Karpas-422 (cell line): ENCODE results near the gene BAZ1B. TPM values are rescaled to one million over a fixed set of nuclear protein-coding genes. Genes with fewer than 3 reads are reported as not detected.

ENCODE experiments used
- DNase-seq: peaks from one replicate; pipeline ENCODE4 v3.0.0-alpha.2; 2015
- H2AFZ ChIP-seq: fragments of 200-600 bp; sonication (generic); 2 replicates; pipeline ENCODE4 v1.6.1; 2014; ENCODE audit warnings: antibody characterized with exemption, low read length, mixed read lengths
- H3K27ac ChIP-seq: fragments of 200-600 bp; sonication (generic); 2 replicates; pipeline ENCODE4 v1.5.1; 2014; ENCODE audit warnings: mild to moderate bottlenecking, low read length, moderate library complexity
- H3K27me3 ChIP-seq: fragments of 200-600 bp; sonication (generic); 2 replicates; pipeline ENCODE4 v1.6.1; 2014; ENCODE audit warnings: low read length, mixed read lengths
- H3K36me3 ChIP-seq: fragments of 200-600 bp; sonication (generic); 2 replicates; pipeline ENCODE4 v1.6.1; 2014; ENCODE audit warnings: low read length, mixed read lengths; ENCODE audit not compliant: insufficient read depth
- H3K4me1 ChIP-seq: fragments of 200-600 bp; sonication (generic); 2 replicates; pipeline ENCODE4 v1.6.1; 2014; ENCODE audit warnings: mild to moderate bottlenecking, low read length, mixed read lengths
- H3K4me2 ChIP-seq: fragments of 200-600 bp; sonication (generic); 2 replicates; pipeline ENCODE4 v1.6.1; 2014; ENCODE audit warnings: low read length, low read depth, mild to moderate bottlenecking; ENCODE audit not compliant: poor library complexity, severe bottlenecking
- H3K4me3 ChIP-seq: fragments of 200-600 bp; sonication (generic); 2 replicates; pipeline ENCODE4 v1.5.1; 2014; ENCODE audit warnings: mild to moderate bottlenecking, antibody characterized with exemption, low read length, mixed read lengths
- H3K79me2 ChIP-seq: fragments of 200-600 bp; sonication (generic); 2 replicates; pipeline ENCODE4 v1.6.1; 2014; ENCODE audit warnings: mild to moderate bottlenecking, low read length, mixed read lengths
- H3K9ac ChIP-seq: fragments of 200-600 bp; sonication (generic); 2 replicates; pipeline ENCODE4 v1.6.0; 2014; ENCODE audit warnings: low read length
- H3K9me2 ChIP-seq: fragments of 200-600 bp; sonication (generic), shearing (Covaris generic); replicated peaks from 2 replicates; pipeline ENCODE4 v1.6.0; 2014; ENCODE audit warnings: mild to moderate bottlenecking, low read length, moderate library complexity; ENCODE audit not compliant: insufficient read depth
- H3K9me3 ChIP-seq: fragments of 300-700, 200-600 bp; sonication (generic); 2 replicates; pipeline ENCODE4 v1.6.1; 2014; ENCODE audit warnings: low read length, mixed read lengths
- H4K20me1 ChIP-seq: fragments of 200-600 bp; sonication (generic); 2 replicates; pipeline ENCODE4 v1.6.1; 2014; ENCODE audit warnings: mild to moderate bottlenecking, antibody characterized with exemption, low read length, low read depth; ENCODE audit not compliant: insufficient read depth
- total RNA-seq: library from RNA; depleted of rRNA; stranded (reverse); fragments of >200 nt; shearing (Covaris generic); gene quantifications from 2 replicates; pipeline ENCODE4 v1.2.3, GENCODE V29; 2014; ENCODE audit warnings: low replicate concordance

The BAZ1B gene
- total RNA-seq, 1 experiment from 2014 or later, result 51.2 TPM

- Histone ChIP-seq H3K4me2 (no peak overlapping the region), H3K36me3 (peaks cover 50% of the 10 kb centered on the region), H3K9me3 (no peaks in the 10 kb centered on the region), H3K9me2 (no peaks in the 10 kb centered on the region), H4K20me1 (peaks cover 13% of the 10 kb centered on the region), H3K4me1 (no peaks in the 10 kb centered on the region), H3K27ac (no peak overlapping the region), H3K4me3 (no peak overlapping the region), H3K27me3 (no peaks in the 10 kb centered on the region), H2AFZ (no peak overlapping the region), H3K9ac (no peak overlapping the region), H3K79me2 (peaks cover 27% of the 10 kb centered on the region)
- DNase-seq, result no peak
These were observed 67.7 kb downstream of the BAZ1B start for GRCh38 chr7:73454424-73454823.

DNA sequence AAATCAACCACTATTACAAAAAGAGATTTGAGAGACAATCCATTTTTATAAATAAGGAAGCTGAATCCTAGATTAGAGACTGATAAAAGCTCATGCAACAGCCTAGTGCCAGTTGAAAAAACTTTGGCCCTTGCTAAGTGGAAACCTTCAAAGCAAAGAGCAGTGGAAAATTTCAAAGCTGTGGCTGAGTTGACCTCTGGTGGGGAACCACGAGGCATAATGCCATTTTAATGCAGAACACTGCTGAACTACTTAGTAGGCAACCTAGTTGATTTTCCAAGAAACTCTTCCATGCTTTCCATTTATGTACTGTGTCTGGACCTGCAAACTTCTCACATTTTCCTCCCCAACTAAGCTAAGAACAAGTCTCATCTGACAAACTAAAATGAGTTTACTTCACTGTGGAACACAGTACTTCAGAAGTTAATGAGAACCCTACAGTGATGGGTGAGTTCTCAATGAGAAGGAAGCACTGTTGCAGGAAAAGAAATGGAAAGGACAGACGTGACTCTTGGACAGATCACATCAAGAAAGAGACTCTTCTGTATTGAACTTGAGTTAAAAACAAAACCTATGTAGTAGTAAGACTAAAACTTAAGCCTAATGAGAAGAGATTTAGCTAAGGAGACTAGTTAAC, 69.0 kb downstream of the BAZ1B start:
- Histone ChIP-seq H3K4me3 (no peak overlapping the region), H3K27me3 (no peaks in the 10 kb centered on the region), H3K36me3 (peaks cover 54% of the 10 kb centered on the region), H2AFZ (no peak overlapping the region), H3K27ac (no peak overlapping the region), H3K4me1 (no peaks in the 10 kb centered on the region), H3K79me2 (peaks cover 27% of the 10 kb centered on the region), H4K20me1 (peaks cover 13% of the 10 kb centered on the region), H3K4me2 (no peak overlapping the region), H3K9ac (no peak overlapping the region), H3K9me3 (no peaks in the 10 kb centered on the region), H3K9me2 (no peaks in the 10 kb centered on the region)
- no peak for DNase-seq

- Histone ChIP-seq H4K20me1 (peaks cover 22% of the 10 kb centered on the region), H3K4me3 (no peak overlapping the region), H3K9ac (no peak overlapping the region), H3K9me3 (no peaks in the 10 kb centered on the region), H3K79me2 (peaks cover 23% of the 10 kb centered on the region; the same call in 1 of the 2 replicates), H3K4me1 (no peaks in the 10 kb centered on the region), H3K9me2 (no peaks in the 10 kb centered on the region), H3K27me3 (no peaks in the 10 kb centered on the region), H3K36me3 (peaks cover 56% of the 10 kb centered on the region), H3K27ac (no peak overlapping the region), H3K4me2 (no peak overlapping the region), H2AFZ (no peak overlapping the region)
- DNase-seq, result peak; percentile 70
These were observed 70.2 kb downstream of the BAZ1B start for GRCh38 chr7:73451780-73452398.

DNA sequence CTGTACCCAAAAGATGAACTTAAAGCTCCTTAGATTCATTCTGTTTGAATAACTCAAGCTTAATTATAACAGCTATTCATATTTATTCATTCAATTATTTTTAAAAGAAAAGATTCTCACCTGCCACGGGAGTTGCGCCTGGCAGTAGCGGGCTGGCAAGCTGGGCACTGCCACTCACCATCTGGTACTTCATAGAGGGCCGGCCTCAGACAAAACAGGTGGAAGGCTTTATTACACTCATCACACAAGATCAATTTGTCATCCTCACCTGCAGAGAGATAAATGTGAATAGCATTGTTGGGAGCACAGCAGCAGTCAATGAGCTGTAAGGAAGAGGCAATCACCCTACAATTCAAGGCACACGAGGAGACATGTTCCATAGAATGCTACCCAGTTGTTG, 72.7 kb downstream of the BAZ1B start:
- Histone ChIP-seq H3K4me2 (no peak overlapping the region), H3K36me3 (peaks cover 59% of the 10 kb centered on the region), H3K9ac (no peak overlapping the region), H3K4me3 (no peak overlapping the region), H3K4me1 (no peaks in the 10 kb centered on the region), H4K20me1 (peaks cover 34% of the 10 kb centered on the region), H3K79me2 (peaks cover 16% of the 10 kb centered on the region; the same call in 1 of the 2 replicates), H3K27me3 (no peaks in the 10 kb centered on the region), H3K9me3 (no peaks in the 10 kb centered on the region), H3K27ac (no peak overlapping the region), H3K9me2 (no peaks in the 10 kb centered on the region), H2AFZ (no peak overlapping the region)
- DNase-seq, result no peak

DNA sequence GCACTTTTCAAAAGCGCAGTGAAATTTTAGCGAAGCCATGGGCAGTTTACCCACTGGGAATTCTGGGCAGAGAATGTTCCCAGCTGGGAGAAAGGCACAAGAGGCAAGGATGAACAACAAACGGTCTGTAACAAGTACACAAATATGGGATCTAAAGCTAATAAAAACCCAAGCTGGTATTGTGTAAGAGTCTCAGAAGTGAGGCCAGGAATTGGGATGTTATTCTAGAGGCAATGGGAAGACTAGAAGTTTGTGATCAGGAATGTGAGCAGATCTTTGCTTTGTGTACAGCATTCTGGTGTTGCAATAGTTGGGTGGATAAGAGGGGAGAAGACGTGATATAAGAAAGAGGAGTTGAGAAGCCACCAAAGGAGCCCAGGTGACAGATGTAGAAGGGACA, 73.5 kb downstream of the BAZ1B start:
- Histone ChIP-seq H3K79me2 (peaks cover 15% of the 10 kb centered on the region; the same call in 1 of the 2 replicates), H3K9me2 (no peaks in the 10 kb centered on the region), H3K27ac (no peak overlapping the region), H3K4me3 (no peak overlapping the region), H3K36me3 (peaks cover 67% of the 10 kb centered on the region), H3K4me2 (no peak overlapping the region), H2AFZ (no peak overlapping the region), H3K27me3 (no peaks in the 10 kb centered on the region), H3K9me3 (no peaks in the 10 kb centered on the region), H3K9ac (no peak overlapping the region), H3K4me1 (no peaks in the 10 kb centered on the region), H4K20me1 (peaks cover 36% of the 10 kb centered on the region)
- DNase-seq, result no peak

DNA sequence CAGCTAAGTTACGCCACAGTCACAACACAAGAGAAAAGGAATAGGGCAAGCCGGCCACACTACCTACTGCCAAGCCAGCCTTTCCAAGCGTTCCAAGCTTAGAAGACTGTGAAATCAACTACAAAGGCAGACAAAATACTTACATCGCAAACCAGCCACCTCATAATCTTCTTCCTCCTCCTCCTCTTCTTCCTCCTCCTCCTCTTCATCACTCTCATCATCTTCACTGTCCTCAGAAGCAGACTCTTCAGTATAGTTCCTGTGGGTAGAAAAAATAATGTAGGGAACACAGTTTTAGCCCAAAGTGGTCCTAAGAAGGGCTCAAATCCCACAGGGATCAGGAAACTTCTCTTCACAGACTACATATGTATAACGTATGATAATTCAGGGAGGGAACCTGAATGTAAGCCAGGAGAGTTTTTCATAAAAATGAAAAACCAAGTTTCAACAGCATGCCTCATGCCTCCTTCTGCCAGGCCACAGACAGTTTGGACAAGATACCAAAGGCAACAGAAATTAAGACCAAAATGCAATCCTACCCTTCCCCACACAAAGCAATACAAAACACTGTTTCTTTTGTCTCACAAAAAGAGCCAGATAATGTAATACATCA, 74.9 kb downstream of the BAZ1B start:
- H3K36me3 ChIP-seq, result peaks cover 77% of the 10 kb centered on the region
- peaks cover 39% of the 10 kb centered on the region for H4K20me1 ChIP-seq

DNA sequence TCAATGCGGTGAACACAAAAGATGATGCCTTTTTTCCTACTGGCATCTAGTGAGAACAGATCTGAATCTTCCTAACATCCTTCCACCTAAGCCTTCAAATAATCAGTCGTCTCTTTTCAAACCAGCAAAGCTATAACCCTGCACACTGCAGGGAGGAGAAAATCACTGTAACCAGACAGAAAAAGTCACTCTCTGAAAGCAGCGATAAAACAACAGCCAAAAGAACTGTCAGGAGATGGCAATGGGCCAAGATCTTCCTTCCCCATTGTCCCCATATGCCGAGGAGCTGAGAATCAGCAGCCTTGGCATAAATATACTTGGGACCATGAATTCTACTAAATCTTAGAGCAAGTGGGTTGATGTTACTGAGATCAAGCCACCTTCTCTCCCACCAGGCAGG, 75.4 kb downstream of the BAZ1B start:
- H3K4me3 ChIP-seq, result no peak overlapping the region
- H3K36me3 ChIP-seq, result peaks cover 78% of the 10 kb centered on the region
- H3K9ac ChIP-seq, result no peak overlapping the region
- no peak overlapping the region for H3K4me2 ChIP-seq
- H2AFZ ChIP-seq, result no peak overlapping the region
- peaks cover 39% of the 10 kb centered on the region for H4K20me1 ChIP-seq
- H3K4me1 ChIP-seq, result no peaks in the 10 kb centered on the region
- peaks cover 10% of the 10 kb centered on the region; the same call in 1 of the 2 replicates for H3K79me2 ChIP-seq
- H3K9me3 ChIP-seq, result no peaks in the 10 kb centered on the region
- no peaks in the 10 kb centered on the region for H3K27me3 ChIP-seq
- no peaks in the 10 kb centered on the region for H3K9me2 ChIP-seq
- no peak for DNase-seq
- no peak overlapping the region for H3K27ac ChIP-seq

More for the DNA sequence above, 74.9 kb downstream of the BAZ1B start:
- no peaks in the 10 kb centered on the region for H3K4me1 ChIP-seq
- H2AFZ ChIP-seq, result no peak overlapping the region
- H3K27ac ChIP-seq, result no peak overlapping the region
- H3K9me3 ChIP-seq, result no peaks in the 10 kb centered on the region
- no peaks in the 10 kb centered on the region for H3K27me3 ChIP-seq
- H3K4me3 ChIP-seq, result no peak overlapping the region
- H3K9me2 ChIP-seq, result no peaks in the 10 kb centered on the region
- no peak overlapping the region for H3K4me2 ChIP-seq
- H3K9ac ChIP-seq, result no peak overlapping the region
- no peak for DNase-seq
- H3K79me2 ChIP-seq, result peaks cover 11% of the 10 kb centered on the region; the same call in 1 of the 2 replicates

GRCh38 chr7:73443548-73444255, 78.4 kb downstream of the BAZ1B start:
- H3K4me2 ChIP-seq, result no peak overlapping the region
- peaks cover 33% of the 10 kb centered on the region for H4K20me1 ChIP-seq
- no peaks in the 10 kb centered on the region for H3K9me3 ChIP-seq
- no peak overlapping the region for H3K27ac ChIP-seq
- H3K79me2 ChIP-seq, result no peaks in the 10 kb centered on the region
- H3K4me3 ChIP-seq, result no peak overlapping the region
- no peak overlapping the region for H3K9ac ChIP-seq
- peaks cover 58% of the 10 kb centered on the region for H3K36me3 ChIP-seq
- H3K4me1 ChIP-seq, result no peaks in the 10 kb centered on the region
- H3K27me3 ChIP-seq, result no peaks in the 10 kb centered on the region
- H3K9me2 ChIP-seq, result no peaks in the 10 kb centered on the region
- DNase-seq, result no peak
- H2AFZ ChIP-seq, result no peak overlapping the region
